GM13977 (cell line): ENCODE data around the gene CLDND2.

Experiments used
- DNase-seq: peaks from one replicate; pipeline ENCODE4 v3.0.0; 2012; ENCODE audit warnings: low spot score
- CTCF ChIP-seq: IDR thresholded peaks from 2 replicates; pipeline ENCODE4 v1.5.1; 2012; ENCODE audit warnings: mild to moderate bottlenecking, control low read depth; ENCODE audit not compliant: insufficient read depth; ENCODE audit errors: extremely low read depth, missing control alignments
- in situ Hi-C: fragments of 300-500 bp; cut with MboI; formaldehyde crosslinking; loops from one replicate; pipeline ENCODE4 v1.12.0; 2022; ENCODE audit warnings: low sequenced_read_pairs, low pct_unique_long_range_greater_than_20kb, mixed read lengths, inconsistent platforms; ENCODE audit not compliant: unreplicated experiment

Gene CLDND2

DNA sequence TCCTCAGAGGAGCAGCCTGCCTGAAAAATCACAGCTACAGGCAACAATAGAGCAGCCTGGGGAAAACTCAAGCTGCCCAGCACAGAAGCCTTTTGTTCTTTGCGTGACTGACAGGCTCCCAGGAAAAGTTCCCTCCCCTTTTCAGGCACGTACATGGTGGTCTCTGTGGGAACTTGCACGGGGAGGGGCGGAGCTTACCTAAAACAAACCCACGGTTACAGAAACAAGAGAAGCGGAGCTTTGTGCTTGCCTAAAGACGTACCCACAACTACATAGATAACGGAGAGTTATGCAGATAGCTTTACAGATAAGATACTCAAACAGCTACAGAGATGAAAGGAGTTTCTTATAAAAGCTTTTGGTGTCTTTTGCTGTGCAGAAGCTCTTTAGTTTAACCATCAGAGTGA, 14.1 kb downstream of the CLDND2 start:
- TF ChIP-seq CTCF: no peak
- no peak for DNase-seq
- in situ Hi-C loops: no loop called here

- no peak for TF ChIP-seq CTCF
- DNase-seq: no peak
- in situ Hi-C loops: no loop called here
Measured at GRCh38 chr19:51354103-51354741, 14.6 kb downstream of the CLDND2 start.

- no peak for DNase-seq
- no peak for TF ChIP-seq CTCF
- in situ Hi-C loops: no loop called here
Measured at GRCh38 chr19:51352783-51353360, 15.9 kb downstream of the CLDND2 start.

- DNase-seq: no peak
- no peak for TF ChIP-seq CTCF
- in situ Hi-C loops: no loop called here
Measured at GRCh38 chr19:51351266-51351990, 17.4 kb downstream of the CLDND2 start.

- in situ Hi-C loops: loop anchor here (25.0 kb wide), 1 partner anchor 315 kb away; no protein-coding TSS in a partner anchor
- no peak for DNase-seq
- TF ChIP-seq CTCF: no peak
Measured at GRCh38 chr19:51347209-51347928, 21.4 kb downstream of the CLDND2 start.

DNA sequence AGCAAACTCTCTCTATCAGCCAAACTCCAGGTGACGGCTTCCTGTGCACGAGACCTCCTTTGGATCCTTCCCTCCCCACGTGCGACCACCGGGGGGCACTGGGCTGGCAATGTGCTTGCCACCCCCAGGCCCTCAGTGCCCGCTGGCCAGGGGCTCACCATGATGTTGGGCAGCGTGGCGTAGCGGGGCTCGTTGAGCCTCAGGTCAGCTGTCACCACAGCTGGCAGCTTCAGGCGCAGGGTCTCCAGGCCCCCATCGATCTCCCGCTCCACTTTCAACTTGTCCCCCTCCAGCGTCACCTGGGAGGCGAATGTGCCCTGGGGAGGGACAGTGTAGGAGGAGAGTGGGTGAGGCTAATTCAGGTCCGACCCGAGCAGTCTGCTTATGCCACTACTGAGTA, 22.1 kb downstream of the CLDND2 start:
- no peak for DNase-seq
- peak; percentile 17 for TF ChIP-seq CTCF
- in situ Hi-C loops: loop anchor here (25.0 kb wide), 1 partner anchor 316 kb away; no protein-coding TSS in a partner anchor
